ENCODE data around the gene SMARCE1.

The SMARCE1 gene

GRCh38 chr17:40607641-40608040 is 40.0 kb downstream of the SMARCE1 start:
- Histone ChIP-seq H3K36me3 (replicated peaks) (no peaks in the 10 kb centered on the region), H3K27ac (no peak overlapping the region), H3K27me3 (replicated peaks) (peaks cover 3% of the 10 kb centered on the region), H3K4me3 (ENCODE audit: low read depth, low read length) (no peak overlapping the region)
- no peak for DNase-seq
- in situ Hi-C loops (cut with HindIII; ENCODE audit: low pct_ligation_motif_present, low sequenced_read_pairs) = no loop called here
- no peak for TF ChIP-seq CTCF (IDR thresholded peaks at IDR 0.05; ENCODE audit: low read depth, low read length, missing control alignments)

- in situ Hi-C loops (cut with HindIII; ENCODE audit: low pct_ligation_motif_present, low sequenced_read_pairs) = no loop called here
- Histone ChIP-seq H3K36me3 (replicated peaks) (no peaks in the 10 kb centered on the region), H3K27me3 (replicated peaks) (no peaks in the 10 kb centered on the region), H3K4me3 (ENCODE audit: low read depth, low read length) (no peak overlapping the region), H3K27ac (no peak overlapping the region)
- no peak for TF ChIP-seq CTCF (IDR thresholded peaks at IDR 0.05; ENCODE audit: low read depth, low read length, missing control alignments)
- no peak for DNase-seq
These were observed 40.9 kb downstream of the SMARCE1 start for GRCh38 chr17:40606548-40607353.

- TF ChIP-seq CTCF (IDR thresholded peaks at IDR 0.05; ENCODE audit: low read depth, low read length, missing control alignments) = no peak
- no peaks in the 10 kb centered on the region for H3K36me3 ChIP-seq (replicated peaks)
- no peak for DNase-seq
- in situ Hi-C loops (cut with HindIII; ENCODE audit: low pct_ligation_motif_present, low sequenced_read_pairs) = no loop called here
- H3K27ac ChIP-seq = no peak overlapping the region
- no peaks in the 10 kb centered on the region for H3K27me3 ChIP-seq (replicated peaks)
- H3K4me3 ChIP-seq (ENCODE audit: low read depth, low read length) = no peak overlapping the region
These were observed 42.3 kb downstream of the SMARCE1 start for GRCh38 chr17:40605306-40605705.

- in situ Hi-C loops (cut with HindIII; ENCODE audit: low pct_ligation_motif_present, low sequenced_read_pairs) = no loop called here
- Histone ChIP-seq H3K4me3 (ENCODE audit: low read depth, low read length) (no peak overlapping the region), H3K27me3 (replicated peaks) (no peaks in the 10 kb centered on the region), H3K27ac (no peak overlapping the region), H3K36me3 (replicated peaks) (no peaks in the 10 kb centered on the region)
- no peak for DNase-seq
- TF ChIP-seq CTCF (IDR thresholded peaks at IDR 0.05; ENCODE audit: low read depth, low read length, missing control alignments) = no peak
These were observed 43.1 kb downstream of the SMARCE1 start for GRCh38 chr17:40604327-40605080.

- H3K36me3 ChIP-seq (replicated peaks) = no peaks in the 10 kb centered on the region
- DNase-seq = no peak
- in situ Hi-C loops (cut with HindIII; ENCODE audit: low pct_ligation_motif_present, low sequenced_read_pairs) = no loop called here
- no peak overlapping the region for H3K4me3 ChIP-seq (ENCODE audit: low read depth, low read length)
- TF ChIP-seq CTCF (IDR thresholded peaks at IDR 0.05; ENCODE audit: low read depth, low read length, missing control alignments) = no peak
- H3K27me3 ChIP-seq (replicated peaks) = no peaks in the 10 kb centered on the region
- H3K27ac ChIP-seq = no peak overlapping the region
These were observed 44.9 kb downstream of the SMARCE1 start for GRCh38 chr17:40602445-40603443.
